HepG2 (cell line): ENCODE measurements around the gene LRP10. TPM values are rescaled to one million over a fixed set of nuclear protein-coding genes. Genes with fewer than 3 reads are reported as not detected.

Experiments
- ATF1 ChIP-seq: IDR thresholded peaks from 2 replicates; pipeline ENCODE4 v1.6.1; 2016; ENCODE audit warnings: mild to moderate bottlenecking, control low read depth
- CENPT ChIP-seq: sonication (generic); formaldehyde crosslinking; IDR thresholded peaks from 2 replicates; pipeline ENCODE4 v1.8.0; 2022; ENCODE audit warnings: low read depth, mild to moderate bottlenecking, moderate library complexity, missing genetic modification reagents
- FOSL2 ChIP-seq: sonication (generic); formaldehyde crosslinking; IDR thresholded peaks from 2 replicates; pipeline ENCODE4 v1.4.0; 2020; ENCODE audit warnings: missing genetic modification reagents
- HIVEP1 ChIP-seq: sonication (generic); formaldehyde crosslinking; IDR thresholded peaks from 2 replicates; pipeline ENCODE4 v1.4.0; 2020; ENCODE audit warnings: mild to moderate bottlenecking, missing genetic modification reagents
- KAT2B ChIP-seq: fragments of 150-350 bp; IDR thresholded peaks from 2 replicates; pipeline ENCODE4 v1.6.1; 2014; ENCODE audit warnings: low read depth, low read length, borderline replicate concordance
- KDM5B ChIP-seq: sonication (generic); formaldehyde crosslinking; IDR thresholded peaks from 2 replicates; pipeline ENCODE4 v1.4.0; 2020; ENCODE audit warnings: missing genetic modification reagents, mild to moderate bottlenecking, borderline replicate concordance
- KLF6 ChIP-seq: IDR thresholded peaks from 2 replicates; pipeline ENCODE4 v1.8.0; 2016; ENCODE audit warnings: missing biosample characterization, missing genetic modification reagents
- PHF5A ChIP-seq: IDR thresholded peaks from one replicate; pipeline ENCODE4 v1.6.1; 2018; ENCODE audit warnings: low read depth, missing genetic modification reagents; ENCODE audit not compliant: unreplicated experiment
- TAF1 ChIP-seq: sonication (generic); formaldehyde crosslinking; IDR thresholded peaks from 2 replicates; pipeline ENCODE4 v1.4.0; 2020; ENCODE audit warnings: missing genetic modification reagents
- ZBTB21 ChIP-seq: sonication (generic); formaldehyde crosslinking; IDR thresholded peaks from 2 replicates; pipeline ENCODE4 v1.4.0; 2020; ENCODE audit warnings: missing genetic modification reagents
- ZNF180 ChIP-seq: sonication (generic); formaldehyde crosslinking; IDR thresholded peaks from 2 replicates; pipeline ENCODE4 v1.4.0; 2020; ENCODE audit warnings: low read depth, missing genetic modification reagents, borderline replicate concordance
- ZNF230 ChIP-seq: sonication (generic); formaldehyde crosslinking; IDR thresholded peaks from 2 replicates; pipeline ENCODE4 v1.4.0; 2020; ENCODE audit warnings: mild to moderate bottlenecking, missing genetic modification reagents
- ZNF788 ChIP-seq: sonication (generic); formaldehyde crosslinking; IDR thresholded peaks from 2 replicates; pipeline ENCODE4 v1.5.0; 2020; ENCODE audit warnings: mild to moderate bottlenecking, missing genetic modification reagents, borderline replicate concordance
- polyA plus RNA-seq, 8 experiments: library from polyadenylated mRNA; depleted of rRNA in 3 of 8; stranded (reverse) in 7 of 8; unstranded in 1 of 8; fragments of >200 nt; fragmentation: Illumina TruSeq in 4 of 8; extraction: Trizol in 4 of 8; gene quantifications; 2 replicates each; pipeline versions ENCODE4 v1.2.1 to v1.2.3, GENCODE V29; 2011 to 2016; ENCODE audit warnings: low read depth in 4 of 8, missing spikeins in 1 of 8, mixed read lengths in 1 of 8; ENCODE audit not compliant: insufficient read depth in 1 of 8
- total RNA-seq, 5 experiments: library from RNA; depleted of rRNA; stranded (reverse); fragments of >200 nt; fragmentation: Illumina TruSeq; extraction: Trizol; gene quantifications; 2 replicates each; pipeline ENCODE4 v1.2.3, GENCODE V29; 2016; ENCODE audit warnings: low read depth in 1 of 5
- TF ChIP-seq, protein P1 (sequence below): sonication (generic); formaldehyde crosslinking; IDR thresholded peaks from 2 replicates; pipeline ENCODE4 v1.4.0; 2020; ENCODE audit warnings: missing genetic modification reagents, mild to moderate bottlenecking, borderline replicate concordance
- TF ChIP-seq, protein P2 (sequence below): sonication (generic); formaldehyde crosslinking; IDR thresholded peaks from 2 replicates; pipeline ENCODE4 v1.4.0; 2020; ENCODE audit warnings: missing genetic modification reagents
- TF ChIP-seq, protein P3 (sequence below): sonication (generic); formaldehyde crosslinking; IDR thresholded peaks from 2 replicates; pipeline ENCODE4 v1.5.0; 2020; ENCODE audit warnings: missing genetic modification reagents
- TF ChIP-seq, protein P4 (sequence below): sonication (generic); formaldehyde crosslinking; IDR thresholded peaks from 2 replicates; pipeline ENCODE4 v1.9.0; 2021; ENCODE audit warnings: mild to moderate bottlenecking, missing genetic modification reagents

The LRP10 gene
- total and polyA plus RNA-seq, 2 of the 13 experiments (the other 11 are each of a cell fraction or from before 2014, with no cell fraction given): 16.9 to 45.2 TPM

DNA sequence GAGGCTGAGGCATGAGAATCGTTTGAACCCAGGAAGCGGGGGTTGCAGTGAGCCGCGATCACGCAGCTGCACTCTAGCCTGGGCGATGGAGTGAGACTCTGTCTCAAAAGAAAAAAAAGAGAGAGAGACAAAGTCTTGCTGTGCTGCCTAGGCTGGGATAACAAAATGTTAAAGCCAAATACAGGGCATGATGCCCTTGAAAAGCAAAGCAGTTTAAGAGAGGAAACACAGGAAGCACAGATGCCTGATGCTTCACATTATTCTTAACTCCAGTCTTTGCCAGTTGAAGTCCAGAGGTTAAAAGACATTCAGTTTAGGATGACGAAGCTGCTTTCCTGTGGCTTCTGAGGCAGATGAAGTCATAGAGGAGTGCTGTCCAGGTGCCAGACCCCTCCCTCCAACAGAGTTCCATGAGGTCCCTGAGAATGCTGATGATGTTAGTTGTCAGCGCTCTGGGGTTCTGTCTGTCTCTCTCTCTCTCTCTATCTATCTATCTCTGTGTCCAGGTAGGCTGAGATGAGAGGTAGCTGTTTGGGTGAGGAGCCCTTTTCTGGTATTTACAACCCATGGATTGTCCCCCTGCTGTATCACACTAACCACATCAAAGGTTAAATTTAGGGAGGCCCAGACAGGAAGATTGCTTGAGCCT lies 46.7 kb upstream of the LRP10 start (continued):
- TF ChIP-seq, protein P1, sequence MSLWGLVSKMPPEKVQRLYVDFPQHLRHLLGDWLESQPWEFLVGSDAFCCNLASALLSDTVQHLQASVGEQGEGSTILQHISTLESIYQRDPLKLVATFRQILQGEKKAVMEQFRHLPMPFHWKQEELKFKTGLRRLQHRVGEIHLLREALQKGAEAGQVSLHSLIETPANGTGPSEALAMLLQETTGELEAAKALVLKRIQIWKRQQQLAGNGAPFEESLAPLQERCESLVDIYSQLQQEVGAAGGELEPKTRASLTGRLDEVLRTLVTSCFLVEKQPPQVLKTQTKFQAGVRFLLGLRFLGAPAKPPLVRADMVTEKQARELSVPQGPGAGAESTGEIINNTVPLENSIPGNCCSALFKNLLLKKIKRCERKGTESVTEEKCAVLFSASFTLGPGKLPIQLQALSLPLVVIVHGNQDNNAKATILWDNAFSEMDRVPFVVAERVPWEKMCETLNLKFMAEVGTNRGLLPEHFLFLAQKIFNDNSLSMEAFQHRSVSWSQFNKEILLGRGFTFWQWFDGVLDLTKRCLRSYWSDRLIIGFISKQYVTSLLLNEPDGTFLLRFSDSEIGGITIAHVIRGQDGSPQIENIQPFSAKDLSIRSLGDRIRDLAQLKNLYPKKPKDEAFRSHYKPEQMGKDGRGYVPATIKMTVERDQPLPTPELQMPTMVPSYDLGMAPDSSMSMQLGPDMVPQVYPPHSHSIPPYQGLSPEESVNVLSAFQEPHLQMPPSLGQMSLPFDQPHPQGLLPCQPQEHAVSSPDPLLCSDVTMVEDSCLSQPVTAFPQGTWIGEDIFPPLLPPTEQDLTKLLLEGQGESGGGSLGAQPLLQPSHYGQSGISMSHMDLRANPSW (CRISPR knock-in tag): no peak
- TF ChIP-seq ZNF180 (CRISPR knock-in tag): no peak
- TF ChIP-seq ZBTB21 (CRISPR knock-in tag): peak; percentile 94
- TF ChIP-seq ZNF788: peak; percentile 48; the same call in 1 of the 2 replicates
- TF ChIP-seq ZNF230 (CRISPR knock-in tag): 0 out of 2 replicates have a peak, but pooled peaks have one; percentile 34
- TF ChIP-seq PHF5A (CRISPR knock-in tag): peak; percentile 52
- no peak for TF ChIP-seq CENPT (CRISPR knock-in tag)
- no peak for TF ChIP-seq KAT2B
- no peak for TF ChIP-seq ATF1
- TF ChIP-seq KDM5B (CRISPR knock-in tag): peak; percentile 57; the same call in 1 of the 2 replicates
- TF ChIP-seq, protein P2, sequence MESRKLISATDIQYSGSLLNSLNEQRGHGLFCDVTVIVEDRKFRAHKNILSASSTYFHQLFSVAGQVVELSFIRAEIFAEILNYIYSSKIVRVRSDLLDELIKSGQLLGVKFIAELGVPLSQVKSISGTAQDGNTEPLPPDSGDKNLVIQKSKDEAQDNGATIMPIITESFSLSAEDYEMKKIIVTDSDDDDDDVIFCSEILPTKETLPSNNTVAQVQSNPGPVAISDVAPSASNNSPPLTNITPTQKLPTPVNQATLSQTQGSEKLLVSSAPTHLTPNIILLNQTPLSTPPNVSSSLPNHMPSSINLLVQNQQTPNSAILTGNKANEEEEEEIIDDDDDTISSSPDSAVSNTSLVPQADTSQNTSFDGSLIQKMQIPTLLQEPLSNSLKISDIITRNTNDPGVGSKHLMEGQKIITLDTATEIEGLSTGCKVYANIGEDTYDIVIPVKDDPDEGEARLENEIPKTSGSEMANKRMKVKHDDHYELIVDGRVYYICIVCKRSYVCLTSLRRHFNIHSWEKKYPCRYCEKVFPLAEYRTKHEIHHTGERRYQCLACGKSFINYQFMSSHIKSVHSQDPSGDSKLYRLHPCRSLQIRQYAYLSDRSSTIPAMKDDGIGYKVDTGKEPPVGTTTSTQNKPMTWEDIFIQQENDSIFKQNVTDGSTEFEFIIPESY (CRISPR knock-in tag): 0 out of 2 replicates have a peak, but pooled peaks have one; percentile 6
- TF ChIP-seq, protein P3, sequence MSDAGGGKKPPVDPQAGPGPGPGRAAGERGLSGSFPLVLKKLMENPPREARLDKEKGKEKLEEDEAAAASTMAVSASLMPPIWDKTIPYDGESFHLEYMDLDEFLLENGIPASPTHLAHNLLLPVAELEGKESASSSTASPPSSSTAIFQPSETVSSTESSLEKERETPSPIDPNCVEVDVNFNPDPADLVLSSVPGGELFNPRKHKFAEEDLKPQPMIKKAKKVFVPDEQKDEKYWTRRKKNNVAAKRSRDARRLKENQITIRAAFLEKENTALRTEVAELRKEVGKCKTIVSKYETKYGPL (CRISPR knock-in tag): no peak
- 0 out of 2 replicates have a peak, but pooled peaks have one; percentile 9 for TF ChIP-seq TAF1
- TF ChIP-seq, protein P4, sequence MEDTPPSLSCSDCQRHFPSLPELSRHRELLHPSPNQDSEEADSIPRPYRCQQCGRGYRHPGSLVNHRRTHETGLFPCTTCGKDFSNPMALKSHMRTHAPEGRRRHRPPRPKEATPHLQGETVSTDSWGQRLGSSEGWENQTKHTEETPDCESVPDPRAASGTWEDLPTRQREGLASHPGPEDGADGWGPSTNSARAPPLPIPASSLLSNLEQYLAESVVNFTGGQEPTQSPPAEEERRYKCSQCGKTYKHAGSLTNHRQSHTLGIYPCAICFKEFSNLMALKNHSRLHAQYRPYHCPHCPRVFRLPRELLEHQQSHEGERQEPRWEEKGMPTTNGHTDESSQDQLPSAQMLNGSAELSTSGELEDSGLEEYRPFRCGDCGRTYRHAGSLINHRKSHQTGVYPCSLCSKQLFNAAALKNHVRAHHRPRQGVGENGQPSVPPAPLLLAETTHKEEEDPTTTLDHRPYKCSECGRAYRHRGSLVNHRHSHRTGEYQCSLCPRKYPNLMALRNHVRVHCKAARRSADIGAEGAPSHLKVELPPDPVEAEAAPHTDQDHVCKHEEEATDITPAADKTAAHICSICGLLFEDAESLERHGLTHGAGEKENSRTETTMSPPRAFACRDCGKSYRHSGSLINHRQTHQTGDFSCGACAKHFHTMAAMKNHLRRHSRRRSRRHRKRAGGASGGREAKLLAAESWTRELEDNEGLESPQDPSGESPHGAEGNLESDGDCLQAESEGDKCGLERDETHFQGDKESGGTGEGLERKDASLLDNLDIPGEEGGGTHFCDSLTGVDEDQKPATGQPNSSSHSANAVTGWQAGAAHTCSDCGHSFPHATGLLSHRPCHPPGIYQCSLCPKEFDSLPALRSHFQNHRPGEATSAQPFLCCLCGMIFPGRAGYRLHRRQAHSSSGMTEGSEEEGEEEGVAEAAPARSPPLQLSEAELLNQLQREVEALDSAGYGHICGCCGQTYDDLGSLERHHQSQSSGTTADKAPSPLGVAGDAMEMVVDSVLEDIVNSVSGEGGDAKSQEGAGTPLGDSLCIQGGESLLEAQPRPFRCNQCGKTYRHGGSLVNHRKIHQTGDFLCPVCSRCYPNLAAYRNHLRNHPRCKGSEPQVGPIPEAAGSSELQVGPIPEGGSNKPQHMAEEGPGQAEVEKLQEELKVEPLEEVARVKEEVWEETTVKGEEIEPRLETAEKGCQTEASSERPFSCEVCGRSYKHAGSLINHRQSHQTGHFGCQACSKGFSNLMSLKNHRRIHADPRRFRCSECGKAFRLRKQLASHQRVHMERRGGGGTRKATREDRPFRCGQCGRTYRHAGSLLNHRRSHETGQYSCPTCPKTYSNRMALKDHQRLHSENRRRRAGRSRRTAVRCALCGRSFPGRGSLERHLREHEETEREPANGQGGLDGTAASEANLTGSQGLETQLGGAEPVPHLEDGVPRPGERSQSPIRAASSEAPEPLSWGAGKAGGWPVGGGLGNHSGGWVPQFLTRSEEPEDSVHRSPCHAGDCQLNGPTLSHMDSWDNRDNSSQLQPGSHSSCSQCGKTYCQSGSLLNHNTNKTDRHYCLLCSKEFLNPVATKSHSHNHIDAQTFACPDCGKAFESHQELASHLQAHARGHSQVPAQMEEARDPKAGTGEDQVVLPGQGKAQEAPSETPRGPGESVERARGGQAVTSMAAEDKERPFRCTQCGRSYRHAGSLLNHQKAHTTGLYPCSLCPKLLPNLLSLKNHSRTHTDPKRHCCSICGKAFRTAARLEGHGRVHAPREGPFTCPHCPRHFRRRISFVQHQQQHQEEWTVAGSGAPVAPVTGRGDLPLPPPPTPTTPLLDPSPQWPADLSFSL (CRISPR knock-in tag): 0 out of 2 replicates have a peak, but pooled peaks have one; percentile 30
- 0 out of 2 replicates have a peak, but pooled peaks have one; percentile 47 for TF ChIP-seq HIVEP1
- no peak for TF ChIP-seq KLF6
- peak; percentile 51 for TF ChIP-seq FOSL2
